ENCODE results near the gene LPP. TPM values are rescaled to one million over a fixed set of nuclear protein-coding genes. Genes with fewer than 3 reads are reported as not detected.

The LPP gene
- total and polyA plus RNA-seq, 2 of the 13 experiments (the other 11 are each of a cell fraction or from before 2014, with no cell fraction given) = 19.2 to 29.9 TPM

GRCh38 chr3:188712248-188712924, 558.4 kb downstream of the LPP start (continued):
- TF ChIP-seq ZNF280D (CRISPR knock-in tag; IDR thresholded peaks at IDR 0.05) = no peak
- TF ChIP-seq MLX (CRISPR knock-in tag; IDR thresholded peaks at IDR 0.05) = no peak
- TF ChIP-seq E2F2 (CRISPR knock-in tag; IDR thresholded peaks at IDR 0.05; ENCODE audit: borderline replicate concordance) = no peak
- no peak for TF ChIP-seq ZNF235 (CRISPR knock-in tag; IDR thresholded peaks at IDR 0.05; ENCODE audit: borderline replicate concordance)
- TF ChIP-seq ZNF143 (CRISPR knock-in tag; IDR thresholded peaks at IDR 0.05) = no peak
- no peak for TF ChIP-seq CAMTA2 (CRISPR knock-in tag; IDR thresholded peaks at IDR 0.05; ENCODE audit: borderline replicate concordance)
- no peak for TF ChIP-seq PATZ1 (CRISPR knock-in tag; IDR thresholded peaks at IDR 0.05)
- no peak for TF ChIP-seq ZNF580 (CRISPR knock-in tag; IDR thresholded peaks at IDR 0.05; ENCODE audit: borderline replicate concordance, low read depth)
- TF ChIP-seq MXD3 (CRISPR knock-in tag; IDR thresholded peaks at IDR 0.05) = no peak
- TF ChIP-seq ZNF33B (CRISPR knock-in tag; IDR thresholded peaks at IDR 0.05) = 0 out of 2 replicates have a peak, but pooled peaks have one; percentile 59
- no peak for TF ChIP-seq DR1 (CRISPR knock-in tag; IDR thresholded peaks at IDR 0.05)
- no peak for TF ChIP-seq IRF9 (CRISPR knock-in tag; IDR thresholded peaks at IDR 0.05; ENCODE audit: borderline replicate concordance)
- TF ChIP-seq PHF8 (CRISPR knock-in tag; IDR thresholded peaks at IDR 0.05) = no peak
- no peak for TF ChIP-seq GRHL1 (CRISPR knock-in tag; conservative IDR thresholded peaks at IDR 0.05)
- no peak for TF ChIP-seq MTF1 (CRISPR knock-in tag; IDR thresholded peaks at IDR 0.05)
- TF ChIP-seq ZNF264 (CRISPR knock-in tag; IDR thresholded peaks at IDR 0.05) = 0 out of 2 replicates have a peak, but pooled peaks have one; percentile 25
- TF ChIP-seq ZNF10 (CRISPR knock-in tag; IDR thresholded peaks at IDR 0.05; ENCODE audit: borderline replicate concordance, low read depth) = no peak
